ENCODE measurements around the gene ATOH8. TPM values are rescaled to one million over a fixed set of nuclear protein-coding genes. Genes with fewer than 3 reads are reported as not detected.

The ATOH8 gene
- total and polyA plus RNA-seq, 2 experiments from 2014 or later, result 12.7 to 50.1 TPM

DNA sequence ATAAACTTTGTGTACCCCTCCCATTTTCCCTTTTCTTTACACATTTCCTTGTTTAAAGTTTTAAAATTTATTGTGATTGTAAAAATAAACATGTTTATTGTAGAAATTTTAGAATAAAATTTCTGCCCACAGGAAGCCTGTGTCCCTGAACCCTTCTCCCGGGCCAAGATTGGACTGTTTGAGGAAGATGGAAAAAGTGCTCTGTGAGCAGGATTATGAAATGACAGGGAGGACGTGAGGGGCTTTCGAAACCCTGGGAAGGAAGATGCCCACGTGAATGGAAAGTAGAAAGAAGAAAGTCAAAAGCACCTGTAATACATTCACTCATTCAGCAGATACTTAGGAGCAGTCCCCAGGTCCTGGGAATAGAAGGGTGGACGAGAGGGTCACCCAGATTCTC, 25.4 kb upstream of the ATOH8 start:
- Histone ChIP-seq H3K9me3 (ENCODE audit: low read depth) (no peaks in the 10 kb centered on the region), H3K36me3 (ENCODE audit: low read depth) (no peaks in the 10 kb centered on the region), H3K79me2 (ENCODE audit: insufficient read depth) (no peaks in the 10 kb centered on the region), H4K20me1 (ENCODE audit: insufficient read depth) (no peaks in the 10 kb centered on the region), H3K27me3 (replicated peaks; ENCODE audit: insufficient read depth) (no peaks in the 10 kb centered on the region), H3K9me2 (ENCODE audit: insufficient read depth) (no peaks in the 10 kb centered on the region), H3K4me3 (no peak overlapping the region), H3K4me1 (ENCODE audit: insufficient read depth) (peaks cover 17% of the 10 kb centered on the region), H3K27ac (no peak overlapping the region), H2AFZ (no peak overlapping the region), H3K9ac (no peak overlapping the region), H3K4me2 (ENCODE audit: unreplicated experiment) (no peak overlapping the region), H3F3A (ENCODE audit: insufficient read depth) (0 out of 2 replicates have a peak, but pooled peaks cover 5% of the 10 kb centered on the region)
- DNase-seq, result no peak
- WGBS, 2 experiments (ENCODE audit: low coverage in 1 of 2, low lambda C conversion rate in 2 of 2, missing lambda C conversion rate in 2 of 2), result 72 to 73% methylated on average over 5 of the region's 5 CpGs
- in situ Hi-C loops (cut with MboI), result loop anchor here (5.0 kb wide), 1 partner anchor 84 kb away; no protein-coding TSS in a partner anchor
- TF ChIP-seq EZH2phosphoT487 (IDR thresholded peaks at IDR 0.05; ENCODE audit: insufficient read depth, low read depth) (no peak), EZH2 (IDR thresholded peaks at IDR 0.05; ENCODE audit: insufficient read depth, poor library complexity, severe bottlenecking) (no peak)

GRCh38 chr2:85728883-85729824, 24.6 kb upstream of the ATOH8 start:
- in situ Hi-C loops (cut with MboI), result loop anchor here (5.0 kb wide), 1 partner anchor 83 kb away; no protein-coding TSS in a partner anchor

GRCh38 chr2:85729825-85730510, 23.8 kb upstream of the ATOH8 start:
- Histone ChIP-seq H2AFZ (no peak overlapping the region), H3K27me3 (replicated peaks; ENCODE audit: insufficient read depth) (no peaks in the 10 kb centered on the region), H3K9me3 (ENCODE audit: low read depth) (no peaks in the 10 kb centered on the region), H3K4me2 (ENCODE audit: unreplicated experiment) (no peak overlapping the region), H3K4me3 (no peak overlapping the region), H4K20me1 (ENCODE audit: insufficient read depth) (no peaks in the 10 kb centered on the region), H3F3A (ENCODE audit: insufficient read depth) (peaks cover 9% of the 10 kb centered on the region; the same call in 1 of the 2 replicates), H3K9ac (peak overlapping the region; percentile 46; the same call in 1 of the 2 replicates), H3K4me1 (ENCODE audit: insufficient read depth) (peaks cover 10% of the 10 kb centered on the region), H3K27ac (no peak overlapping the region), H3K36me3 (ENCODE audit: low read depth) (no peaks in the 10 kb centered on the region), H3K79me2 (ENCODE audit: insufficient read depth) (no peaks in the 10 kb centered on the region), H3K9me2 (ENCODE audit: insufficient read depth) (no peaks in the 10 kb centered on the region)
- 94 to 96% methylated on average over 10 of the region's 10 CpGs for WGBS, 2 experiments (ENCODE audit: low coverage in 1 of 2, low lambda C conversion rate in 2 of 2, missing lambda C conversion rate in 2 of 2)
- DNase-seq, result no peak
- in situ Hi-C loops (cut with MboI), result loop anchor here (5.0 kb wide), 1 partner anchor 82 kb away; no protein-coding TSS in a partner anchor
- no peak for TF ChIP-seq EZH2phosphoT487 (IDR thresholded peaks at IDR 0.05; ENCODE audit: insufficient read depth, low read depth)
- TF ChIP-seq EZH2 (IDR thresholded peaks at IDR 0.05; ENCODE audit: insufficient read depth, poor library complexity, severe bottlenecking), result no peak

More at GRCh38 chr2:85728883-85729824, 24.6 kb upstream of the ATOH8 start:
- Histone ChIP-seq H3K9ac (peak overlapping the region; percentile 46; the same call in 1 of the 2 replicates), H4K20me1 (ENCODE audit: insufficient read depth) (no peaks in the 10 kb centered on the region), H3F3A (ENCODE audit: insufficient read depth) (0 out of 2 replicates have a peak, but pooled peaks cover 5% of the 10 kb centered on the region), H3K4me3 (no peak overlapping the region), H3K4me2 (ENCODE audit: unreplicated experiment) (peak overlapping the region; percentile 52), H3K36me3 (ENCODE audit: low read depth) (no peaks in the 10 kb centered on the region), H3K4me1 (ENCODE audit: insufficient read depth) (peaks cover 11% of the 10 kb centered on the region), H2AFZ (peak overlapping the region; percentile 78), H3K9me2 (ENCODE audit: insufficient read depth) (no peaks in the 10 kb centered on the region), H3K9me3 (ENCODE audit: low read depth) (no peaks in the 10 kb centered on the region), H3K79me2 (ENCODE audit: insufficient read depth) (no peaks in the 10 kb centered on the region), H3K27me3 (replicated peaks; ENCODE audit: insufficient read depth) (no peaks in the 10 kb centered on the region), H3K27ac (no peak overlapping the region)
- peak; percentile 91 for DNase-seq
- WGBS, 2 experiments (ENCODE audit: low coverage in 1 of 2, low lambda C conversion rate in 2 of 2, missing lambda C conversion rate in 2 of 2), result 41 to 42% methylated on average over 26 of the region's 26 CpGs
- no peak for TF ChIP-seq EZH2 (IDR thresholded peaks at IDR 0.05; ENCODE audit: insufficient read depth, poor library complexity, severe bottlenecking)
- no peak for TF ChIP-seq EZH2phosphoT487 (IDR thresholded peaks at IDR 0.05; ENCODE audit: insufficient read depth, low read depth)

DNA sequence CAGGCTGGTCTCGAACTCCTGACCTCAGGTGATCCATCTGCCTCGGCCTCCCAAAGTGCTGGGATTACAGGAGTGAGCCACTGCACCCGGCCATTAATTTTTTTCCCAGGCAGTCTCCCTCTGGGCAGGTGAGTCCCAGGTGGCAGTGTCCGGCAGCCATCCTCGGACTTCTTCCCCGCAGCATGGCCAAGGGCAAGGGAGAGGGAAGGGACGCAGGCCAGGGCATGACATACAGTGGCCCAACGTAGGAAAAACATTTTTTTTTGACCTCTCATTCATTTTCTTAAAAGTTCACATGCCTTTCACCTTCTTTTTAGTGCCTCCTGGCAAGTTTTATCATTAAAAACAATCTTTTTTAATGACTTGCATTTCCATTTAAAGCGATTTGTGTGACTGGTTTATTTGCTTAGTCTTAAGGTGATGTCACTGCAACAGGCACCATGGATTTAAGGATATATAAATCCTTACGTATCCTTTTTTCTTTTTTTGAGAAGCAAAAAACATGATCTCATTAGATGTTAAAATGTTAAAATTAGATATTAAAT, 23.0 kb upstream of the ATOH8 start:
- TF ChIP-seq EZH2 (IDR thresholded peaks at IDR 0.05; ENCODE audit: insufficient read depth, poor library complexity, severe bottlenecking) (no peak), EZH2phosphoT487 (IDR thresholded peaks at IDR 0.05; ENCODE audit: insufficient read depth, low read depth) (no peak)
- Histone ChIP-seq H3K27ac (no peak overlapping the region), H3K27me3 (replicated peaks; ENCODE audit: insufficient read depth) (no peaks in the 10 kb centered on the region), H3K4me2 (ENCODE audit: unreplicated experiment) (no peak overlapping the region), H3K4me1 (ENCODE audit: insufficient read depth) (peaks cover 18% of the 10 kb centered on the region), H2AFZ (no peak overlapping the region), H3K9me3 (ENCODE audit: low read depth) (no peaks in the 10 kb centered on the region), H3K79me2 (ENCODE audit: insufficient read depth) (no peaks in the 10 kb centered on the region), H4K20me1 (ENCODE audit: insufficient read depth) (no peaks in the 10 kb centered on the region), H3K9ac (no peak overlapping the region), H3K36me3 (ENCODE audit: low read depth) (no peaks in the 10 kb centered on the region), H3K4me3 (no peak overlapping the region), H3F3A (ENCODE audit: insufficient read depth) (peaks cover 17% of the 10 kb centered on the region), H3K9me2 (ENCODE audit: insufficient read depth) (no peaks in the 10 kb centered on the region)
- in situ Hi-C loops (cut with MboI), result no loop called here
- 92 to 94% methylated on average over 10 of the region's 10 CpGs for WGBS, 2 experiments (ENCODE audit: low coverage in 1 of 2, low lambda C conversion rate in 2 of 2, missing lambda C conversion rate in 2 of 2)
- DNase-seq, result no peak

All from GM23248 (cell line).